Keratinocyte (primary cell): ENCODE results near the gene SLC6A8. TPM values are rescaled to one million over a fixed set of nuclear protein-coding genes. Genes with fewer than 3 reads are reported as not detected.

Experiments
- DNase-seq: peaks from one replicate; pipeline ENCODE4 v3.0.0-alpha.2; 2011; ENCODE audit warnings: low read depth, missing footprints, low spot score
- FAIRE-seq: peaks from 2 replicates; lab custom pipeline; 2011; peaks lifted over from hg19 to GRCh38; lab: Jason Lieb, UNC
- H2AFZ ChIP-seq: 2 replicates; pipeline ENCODE4 v1.6.0; 2012; ENCODE audit warnings: low read length, control low read depth, inconsistent platforms; ENCODE audit not compliant: control insufficient read depth
- H3K27ac ChIP-seq: 2 replicates; pipeline ENCODE4 v1.5.1; 2011; ENCODE audit warnings: low read length; ENCODE audit not compliant: control insufficient read depth, insufficient read depth
- H3K27me3 ChIP-seq: 3 replicates; pipeline ENCODE4 v1.6.0; 2011; ENCODE audit warnings: low read length; ENCODE audit not compliant: control insufficient read depth, insufficient read depth; ENCODE audit errors: extremely low read depth
- H3K36me3 ChIP-seq, 2 experiments: 2 replicates in 1 of 2; 3 replicates in 1 of 2; pipeline ENCODE4 v1.5.1; 2011; ENCODE audit warnings: low read length in 2 of 2, mild to moderate bottlenecking in 1 of 2; ENCODE audit not compliant: control insufficient read depth in 2 of 2, insufficient read depth in 2 of 2; ENCODE audit errors: extremely low read depth in 1 of 2
- H3K4me1 ChIP-seq: 3 replicates; pipeline ENCODE4 v1.5.1; 2011; ENCODE audit warnings: low read length; ENCODE audit not compliant: control insufficient read depth, insufficient read depth; ENCODE audit errors: extremely low read depth
- H3K4me2 ChIP-seq: 3 replicates; pipeline ENCODE4 v1.6.0; 2011; ENCODE audit warnings: low read depth, low read length; ENCODE audit not compliant: control insufficient read depth, insufficient read depth; ENCODE audit errors: extremely low read depth
- H3K4me3 ChIP-seq, 3 experiments: fragments of 200-600 bp in 1 of 3; sonication (generic) in 1 of 3; 2 replicates in 2 of 3; 3 replicates in 1 of 3; pipeline ENCODE4 v1.5.1; 2011 to 2016; ENCODE audit warnings: low read length in 3 of 3, mild to moderate bottlenecking in 3 of 3, control low read depth in 2 of 3, inconsistent platforms in 1 of 3, low read depth in 1 of 3, mixed read lengths in 1 of 3, mixed run types in 1 of 3, moderate library complexity in 1 of 3; ENCODE audit not compliant: control insufficient read depth in 2 of 3, insufficient read depth in 2 of 3; ENCODE audit errors: extremely low read depth in 1 of 3
- H3K79me2 ChIP-seq: 2 replicates; pipeline ENCODE4 v1.6.0; 2012; ENCODE audit warnings: low read length; ENCODE audit not compliant: control insufficient read depth, insufficient read depth
- H3K9ac ChIP-seq: 3 replicates; pipeline ENCODE4 v1.6.0; 2011; ENCODE audit warnings: low read length; ENCODE audit not compliant: control insufficient read depth, insufficient read depth; ENCODE audit errors: extremely low read depth
- H3K9me1 ChIP-seq: 3 replicates; pipeline ENCODE4 v1.6.0; 2011; ENCODE audit warnings: low read length; ENCODE audit not compliant: control insufficient read depth, insufficient read depth; ENCODE audit errors: extremely low read depth
- H3K9me3 ChIP-seq: 2 replicates; pipeline ENCODE4 v1.5.1; 2012; ENCODE audit warnings: low read depth, low read length; ENCODE audit not compliant: control insufficient read depth
- H4K20me1 ChIP-seq: 3 replicates; pipeline ENCODE4 v1.6.0; 2011; ENCODE audit warnings: low read length; ENCODE audit not compliant: control insufficient read depth, insufficient read depth; ENCODE audit errors: extremely low read depth
- EZH2 ChIP-seq: IDR thresholded peaks from one replicate; pipeline ENCODE4 v1.6.1; 2012; ENCODE audit warnings: inconsistent platforms, mild to moderate bottlenecking, low read length, moderate library complexity
- dilution Hi-C: fragments of 300-500 bp; cut with MboI; formaldehyde crosslinking; loops from one replicate; pipeline ENCODE4 v1.7.0; 2020; ENCODE audit warnings: low sequenced_read_pairs; ENCODE audit not compliant: extremely low pct_ligation_motif_present
- polyA plus RNA-seq, 5 experiments: library from polyadenylated mRNA; depleted of rRNA in 3 of 5; stranded (reverse) in 3 of 5; stranded (forward) in 1 of 5; unstranded in 1 of 5; fragments of >200 nt; gene quantifications; 1 replicate in 1 of 5; 2 replicates in 3 of 5; 3 replicates in 1 of 5; pipeline versions ENCODE4 v1.2.1 to v1.2.3, GENCODE V29; 2011 to 2012; ENCODE audit warnings: missing spikeins in 2 of 5, low read depth in 1 of 5, low replicate concordance in 1 of 5
- TF ChIP-seq, protein P1 (sequence below), 3 experiments: IDR thresholded peaks in 1 of 3; conservative IDR thresholded peaks in 1 of 3; optimal IDR thresholded peaks in 1 of 3; 2 replicates in 2 of 3; 3 replicates in 1 of 3; pipeline versions ENCODE3 to v1.5.1; 2011; ENCODE audit warnings: low read length in 3 of 3, mild to moderate bottlenecking in 3 of 3, moderate library complexity in 2 of 3, control low read depth in 1 of 3, inconsistent platforms in 1 of 3; ENCODE audit not compliant: insufficient read depth in 2 of 3; ENCODE audit errors: extremely low read depth in 1 of 3

Gene SLC6A8
- polyA plus RNA-seq, 1 donor (not counting 4 experiments of a cell fraction or from before 2014, with no cell fraction given): 33.6 TPM

DNA sequence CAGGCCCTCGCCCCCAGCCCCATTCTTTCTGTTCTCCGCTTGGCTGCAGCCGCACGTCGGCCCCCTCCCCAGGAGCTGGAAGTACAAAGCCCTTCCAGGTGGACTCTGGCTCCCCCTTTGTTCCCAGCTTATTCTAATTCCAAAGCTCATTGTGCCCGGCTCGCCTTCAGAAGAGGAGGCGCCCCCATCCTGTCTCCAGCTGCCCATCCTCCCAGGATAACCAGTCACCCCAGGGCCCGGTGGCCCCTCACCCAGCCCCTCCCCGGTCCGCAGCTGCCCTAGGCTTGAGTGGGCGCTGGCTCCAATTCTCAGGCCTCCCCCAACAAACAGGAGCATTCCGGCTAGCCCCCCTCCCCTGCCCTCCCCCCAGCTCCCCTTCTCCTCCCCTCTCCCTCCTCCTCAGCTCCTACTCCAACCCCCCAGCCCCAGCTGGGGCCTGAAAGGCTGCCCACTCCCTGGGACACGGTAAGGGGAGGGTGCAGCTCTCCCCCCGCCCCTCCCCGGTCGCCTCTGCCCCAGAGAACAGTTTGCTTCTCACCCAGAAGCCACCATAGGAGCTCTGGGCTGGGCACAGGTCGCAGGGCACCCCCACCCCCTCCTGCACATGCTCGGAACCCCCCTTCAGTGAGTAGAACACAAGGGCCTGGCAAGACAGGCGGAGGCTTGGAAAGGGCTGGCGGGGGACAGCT is 3.1 kb upstream of the SLC6A8 start:
- H3K4me1 ChIP-seq: no peaks in the 10 kb centered on the region
- dilution Hi-C loops: no loop called here
- no peak overlapping the region for H3K4me3 ChIP-seq

DNA sequence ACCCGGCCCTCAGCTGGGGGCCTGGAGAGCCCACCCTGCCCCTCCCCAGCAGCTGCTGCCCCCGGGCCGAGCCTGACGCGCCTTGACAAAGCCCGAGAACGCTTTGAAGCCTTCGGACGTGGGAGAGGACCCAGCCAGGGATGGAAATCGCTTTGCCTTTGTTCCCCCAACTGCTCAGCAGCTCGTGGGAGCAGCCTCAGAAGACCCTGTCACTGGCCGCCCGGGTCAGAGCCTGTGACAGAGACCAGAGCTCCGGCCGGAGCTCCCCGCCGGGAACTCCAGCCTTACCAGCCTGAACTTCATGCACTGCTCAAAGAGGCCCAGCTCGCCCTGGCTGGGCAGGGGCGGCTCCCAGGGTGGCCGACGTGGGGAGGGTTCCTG is 2.6 kb upstream of the SLC6A8 start:
- Histone ChIP-seq H3K9ac (no peak overlapping the region), H4K20me1 (no peaks in the 10 kb centered on the region), H3K4me1 (peaks cover 4% of the 10 kb centered on the region), H3K27ac (no peak overlapping the region), H3K36me3 (no peaks in the 10 kb centered on the region), H3K4me2 (no peak overlapping the region), H2AFZ (no peak overlapping the region), H3K9me3 (no peaks in the 10 kb centered on the region), H3K27me3 (no peaks in the 10 kb centered on the region), H3K79me2 (peaks cover 7% of the 10 kb centered on the region), H3K4me3 (no peak overlapping the region), H3K9me1 (no peaks in the 10 kb centered on the region)
- no peak for TF ChIP-seq EZH2
- TF ChIP-seq, protein P1, sequence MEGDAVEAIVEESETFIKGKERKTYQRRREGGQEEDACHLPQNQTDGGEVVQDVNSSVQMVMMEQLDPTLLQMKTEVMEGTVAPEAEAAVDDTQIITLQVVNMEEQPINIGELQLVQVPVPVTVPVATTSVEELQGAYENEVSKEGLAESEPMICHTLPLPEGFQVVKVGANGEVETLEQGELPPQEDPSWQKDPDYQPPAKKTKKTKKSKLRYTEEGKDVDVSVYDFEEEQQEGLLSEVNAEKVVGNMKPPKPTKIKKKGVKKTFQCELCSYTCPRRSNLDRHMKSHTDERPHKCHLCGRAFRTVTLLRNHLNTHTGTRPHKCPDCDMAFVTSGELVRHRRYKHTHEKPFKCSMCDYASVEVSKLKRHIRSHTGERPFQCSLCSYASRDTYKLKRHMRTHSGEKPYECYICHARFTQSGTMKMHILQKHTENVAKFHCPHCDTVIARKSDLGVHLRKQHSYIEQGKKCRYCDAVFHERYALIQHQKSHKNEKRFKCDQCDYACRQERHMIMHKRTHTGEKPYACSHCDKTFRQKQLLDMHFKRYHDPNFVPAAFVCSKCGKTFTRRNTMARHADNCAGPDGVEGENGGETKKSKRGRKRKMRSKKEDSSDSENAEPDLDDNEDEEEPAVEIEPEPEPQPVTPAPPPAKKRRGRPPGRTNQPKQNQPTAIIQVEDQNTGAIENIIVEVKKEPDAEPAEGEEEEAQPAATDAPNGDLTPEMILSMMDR (optimal IDR thresholded peaks at IDR 0.05 in 1 of 3, IDR thresholded peaks at IDR 0.05 in 1 of 3, conservative IDR thresholded peaks at IDR 0.05 in 1 of 3; ENCODE audit: extremely low read depth in 1 of 3, insufficient read depth in 2 of 3, low read length in 3 of 3): no peak
- FAIRE-seq (no peak), DNase-seq (no peak)
- dilution Hi-C loops: no loop called here

More for the DNA sequence above, 3.1 kb upstream of the SLC6A8 start:
- Histone ChIP-seq H3K9me3 (no peaks in the 10 kb centered on the region), H3K4me2 (no peak overlapping the region), H3K9ac (no peak overlapping the region), H3K27ac (no peak overlapping the region), H3K36me3 (no peaks in the 10 kb centered on the region), H2AFZ (no peak overlapping the region), H3K27me3 (no peaks in the 10 kb centered on the region), H3K79me2 (peaks cover 3% of the 10 kb centered on the region), H4K20me1 (no peaks in the 10 kb centered on the region), H3K9me1 (no peaks in the 10 kb centered on the region)
- FAIRE-seq (no peak), DNase-seq (no peak)
- TF ChIP-seq EZH2: no peak
- TF ChIP-seq, protein P1 (optimal IDR thresholded peaks at IDR 0.05 in 1 of 3, IDR thresholded peaks at IDR 0.05 in 1 of 3, conservative IDR thresholded peaks at IDR 0.05 in 1 of 3; ENCODE audit: extremely low read depth in 1 of 3, insufficient read depth in 2 of 3, low read length in 3 of 3): no peak
